ENCODE results near the gene DENND4B.

Gene DENND4B

DNA sequence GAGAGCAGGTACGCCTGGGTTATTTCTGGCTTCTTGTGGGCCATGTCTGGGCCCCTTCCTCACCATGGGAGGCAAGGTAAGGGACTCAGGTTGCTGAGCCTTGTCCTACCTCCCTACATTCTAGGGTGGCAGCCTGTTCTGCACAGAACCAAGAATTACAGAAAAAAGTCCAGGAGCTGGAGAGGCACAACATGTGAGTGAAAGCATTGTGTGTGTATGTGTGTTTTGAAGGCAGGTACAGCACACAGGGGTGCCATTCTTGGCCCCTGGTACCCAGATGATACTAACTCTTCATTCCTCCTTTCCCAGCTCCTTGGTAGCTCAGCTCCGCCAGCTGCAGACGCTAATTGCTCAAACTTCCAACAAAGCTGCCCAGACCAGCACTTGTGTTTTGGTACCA lies 26.6 kb upstream of the DENND4B start:
- Histone ChIP-seq H3K9me2 (replicated peaks; ENCODE audit: insufficient read depth, low read length) (no peaks in the 10 kb centered on the region), H4K20me1 (ENCODE audit: low read depth, low read length) (no peaks in the 10 kb centered on the region), H3F3A (ENCODE audit: insufficient read depth) (peaks cover 9% of the 10 kb centered on the region; the same call in 1 of the 2 replicates), H3K27me3 (ENCODE audit: low read length) (no peaks in the 10 kb centered on the region), H3K27ac (ENCODE audit: low read depth, low read length) (no peak overlapping the region), H3K9ac (ENCODE audit: low read length) (no peak overlapping the region), H3K4me2 (ENCODE audit: low read depth, low read length, poor library complexity, severe bottlenecking) (no peak overlapping the region), H2AFZ (ENCODE audit: low read depth, low read length, severe bottlenecking) (no peak overlapping the region), H3K36me3 (ENCODE audit: low read length) (no peaks in the 10 kb centered on the region; the same call in 1 of the 2 replicates), H3K79me2 (ENCODE audit: insufficient read depth, low read length) (peaks cover 21% of the 10 kb centered on the region), H3K9me3 (ENCODE audit: insufficient read depth, low read length) (no peaks in the 10 kb centered on the region), H3K4me3 (ENCODE audit: insufficient read depth, low read length, poor library complexity, severe bottlenecking) (no peak overlapping the region)
- TF ChIP-seq, protein P1, sequence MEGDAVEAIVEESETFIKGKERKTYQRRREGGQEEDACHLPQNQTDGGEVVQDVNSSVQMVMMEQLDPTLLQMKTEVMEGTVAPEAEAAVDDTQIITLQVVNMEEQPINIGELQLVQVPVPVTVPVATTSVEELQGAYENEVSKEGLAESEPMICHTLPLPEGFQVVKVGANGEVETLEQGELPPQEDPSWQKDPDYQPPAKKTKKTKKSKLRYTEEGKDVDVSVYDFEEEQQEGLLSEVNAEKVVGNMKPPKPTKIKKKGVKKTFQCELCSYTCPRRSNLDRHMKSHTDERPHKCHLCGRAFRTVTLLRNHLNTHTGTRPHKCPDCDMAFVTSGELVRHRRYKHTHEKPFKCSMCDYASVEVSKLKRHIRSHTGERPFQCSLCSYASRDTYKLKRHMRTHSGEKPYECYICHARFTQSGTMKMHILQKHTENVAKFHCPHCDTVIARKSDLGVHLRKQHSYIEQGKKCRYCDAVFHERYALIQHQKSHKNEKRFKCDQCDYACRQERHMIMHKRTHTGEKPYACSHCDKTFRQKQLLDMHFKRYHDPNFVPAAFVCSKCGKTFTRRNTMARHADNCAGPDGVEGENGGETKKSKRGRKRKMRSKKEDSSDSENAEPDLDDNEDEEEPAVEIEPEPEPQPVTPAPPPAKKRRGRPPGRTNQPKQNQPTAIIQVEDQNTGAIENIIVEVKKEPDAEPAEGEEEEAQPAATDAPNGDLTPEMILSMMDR (IDR thresholded peaks at IDR 0.05; ENCODE audit: insufficient read depth, low read length, poor library complexity, severe bottlenecking) = no peak
- TF ChIP-seq EZH2phosphoT487 (conservative IDR thresholded peaks at IDR 0.05; ENCODE audit: low read length) = no peak

GRCh38 chr1:153970346-153970745 lies 23.8 kb upstream of the DENND4B start:
- H3K9me2 ChIP-seq (replicated peaks; ENCODE audit: insufficient read depth, low read length) = no peaks in the 10 kb centered on the region
- H3K9me3 ChIP-seq (ENCODE audit: insufficient read depth, low read length) = no peaks in the 10 kb centered on the region
- peaks cover 24% of the 10 kb centered on the region for H3F3A ChIP-seq (ENCODE audit: insufficient read depth)
- no peak overlapping the region for H3K4me3 ChIP-seq (ENCODE audit: insufficient read depth, low read length, poor library complexity, severe bottlenecking)
- no peaks in the 10 kb centered on the region for H3K36me3 ChIP-seq (ENCODE audit: low read length)
- H3K27ac ChIP-seq (ENCODE audit: low read depth, low read length) = no peak overlapping the region
- H4K20me1 ChIP-seq (ENCODE audit: low read depth, low read length) = no peaks in the 10 kb centered on the region
- H3K79me2 ChIP-seq (ENCODE audit: insufficient read depth, low read length) = peaks cover 6% of the 10 kb centered on the region; the same call in 1 of the 2 replicates
- TF ChIP-seq, protein P1 (IDR thresholded peaks at IDR 0.05; ENCODE audit: insufficient read depth, low read length, poor library complexity, severe bottlenecking) = no peak
- TF ChIP-seq EZH2phosphoT487 (conservative IDR thresholded peaks at IDR 0.05; ENCODE audit: low read length) = no peak
- H2AFZ ChIP-seq (ENCODE audit: low read depth, low read length, severe bottlenecking) = no peak overlapping the region
- no peak overlapping the region for H3K9ac ChIP-seq (ENCODE audit: low read length)
- no peak overlapping the region for H3K4me2 ChIP-seq (ENCODE audit: low read depth, low read length, poor library complexity, severe bottlenecking)
- no peaks in the 10 kb centered on the region for H3K27me3 ChIP-seq (ENCODE audit: low read length)

DNA sequence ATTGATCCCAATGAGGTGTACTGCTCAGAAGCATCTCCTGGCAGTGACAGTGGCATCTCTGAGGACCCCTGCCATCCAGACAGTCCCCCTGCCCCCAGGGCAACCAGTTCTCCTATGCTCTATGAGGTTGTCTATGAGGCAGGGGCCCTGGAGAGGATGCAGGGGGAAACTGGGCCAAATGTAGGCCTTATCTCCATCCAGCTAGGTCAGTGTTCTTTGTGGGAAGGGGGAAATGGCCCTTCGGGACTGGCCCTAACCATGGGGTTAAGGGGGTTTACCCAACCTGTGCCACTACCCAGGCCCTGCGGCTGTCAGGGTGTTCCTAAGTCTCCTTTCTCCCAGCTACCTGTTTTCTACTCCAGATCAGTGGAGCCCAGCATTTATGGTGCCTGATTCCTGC lies 22.5 kb upstream of the DENND4B start:
- H3K4me2 ChIP-seq (ENCODE audit: low read depth, low read length, poor library complexity, severe bottlenecking) = peak overlapping the region; percentile 77
- H3K79me2 ChIP-seq (ENCODE audit: insufficient read depth, low read length) = peaks cover 13% of the 10 kb centered on the region; the same call in 1 of the 2 replicates
- TF ChIP-seq, protein P1 (IDR thresholded peaks at IDR 0.05; ENCODE audit: insufficient read depth, low read length, poor library complexity, severe bottlenecking) = no peak
- TF ChIP-seq EZH2phosphoT487 (conservative IDR thresholded peaks at IDR 0.05; ENCODE audit: low read length) = no peak
- H3K9ac ChIP-seq (ENCODE audit: low read length) = peak overlapping the region; percentile 83
- H4K20me1 ChIP-seq (ENCODE audit: low read depth, low read length) = no peaks in the 10 kb centered on the region
- H3K9me3 ChIP-seq (ENCODE audit: insufficient read depth, low read length) = no peaks in the 10 kb centered on the region
- peak overlapping the region; percentile 64 for H3K4me3 ChIP-seq (ENCODE audit: insufficient read depth, low read length, poor library complexity, severe bottlenecking)
- H3K27me3 ChIP-seq (ENCODE audit: low read length) = no peaks in the 10 kb centered on the region
- H2AFZ ChIP-seq (ENCODE audit: low read depth, low read length, severe bottlenecking) = no peak overlapping the region
- no peak overlapping the region for H3K27ac ChIP-seq (ENCODE audit: low read depth, low read length)
- H3F3A ChIP-seq (ENCODE audit: insufficient read depth) = peaks cover 18% of the 10 kb centered on the region
- H3K9me2 ChIP-seq (replicated peaks; ENCODE audit: insufficient read depth, low read length) = no peaks in the 10 kb centered on the region
- no peaks in the 10 kb centered on the region for H3K36me3 ChIP-seq (ENCODE audit: low read length)

Measured in SU-DHL-6 (cell line).